Measurements from ENCODE around the gene SELL. TPM values are rescaled to one million over a fixed set of nuclear protein-coding genes. Genes with fewer than 3 reads are reported as not detected.

SELL gene
- total and polyA plus RNA-seq, 2 of the 8 experiments (the other 6 are each of a cell fraction or from before 2014, with no cell fraction given): not detected

DNA sequence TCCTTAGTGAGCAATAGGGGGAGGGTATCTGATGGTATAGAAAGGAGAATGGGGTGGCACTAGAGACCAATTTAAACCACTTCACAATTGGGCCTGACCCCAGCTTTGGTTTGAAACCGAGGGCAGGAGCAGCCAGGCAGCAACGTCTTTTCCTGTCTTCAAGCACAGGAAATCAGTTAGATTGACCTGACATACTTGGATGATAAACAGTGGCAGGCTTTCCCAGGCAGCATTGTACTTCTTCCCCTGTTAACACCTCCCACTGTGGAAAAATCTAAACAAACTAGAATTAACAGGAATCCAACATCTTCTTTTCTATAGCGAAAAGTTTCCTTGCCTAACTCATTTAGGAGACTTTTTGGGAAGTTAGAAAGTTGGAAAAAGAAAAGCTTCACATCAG lies 40.6 kb downstream of the SELL start:
- H3K18ac ChIP-seq (ENCODE audit: extremely low read depth, low read length): no peak overlapping the region
- no peak overlapping the region for H3K4me3 ChIP-seq (ENCODE audit: extremely low read depth in 1 of 4, insufficient read depth in 2 of 4, low read depth in 3 of 4, low read length in 4 of 4)
- no peak overlapping the region for H3K27ac ChIP-seq (ENCODE audit: low read depth, low read length)
- POLR2A ChIA-PET (ENCODE audit: partially characterized antibody): no interaction called here
- no peak overlapping the region for H4K8ac ChIP-seq (ENCODE audit: extremely low read depth, insufficient read depth, low read length)
- H4K5ac ChIP-seq (ENCODE audit: insufficient read length, low read depth, low read length): no peak overlapping the region
- no peak overlapping the region for H3K23ac ChIP-seq (ENCODE audit: insufficient read length)
- H3K14ac ChIP-seq (ENCODE audit: insufficient read length): no peak overlapping the region
- H3K4me2 ChIP-seq (ENCODE audit: insufficient read depth in 1 of 2, low read depth in 2 of 2, low read length in 2 of 2): no peak overlapping the region
- no peaks in the 10 kb centered on the region for H4K20me1 ChIP-seq (replicated peaks in 1 of 2; ENCODE audit: control insufficient read depth in 1 of 2, insufficient read depth in 2 of 2, low read length in 2 of 2)
- H3K4me1 ChIP-seq (replicated peaks in 1 of 4; ENCODE audit: control insufficient read depth in 3 of 4, insufficient read depth in 4 of 4, low read length in 3 of 4): 0 out of 7 replicates have a peak, but pooled peaks cover 0 to 2% (median 0%) of the 10 kb centered on the region in 4 experiments
- H2AK5ac ChIP-seq (ENCODE audit: low read depth, low read length): no peak overlapping the region
- H3K56ac ChIP-seq (replicated peaks; ENCODE audit: insufficient read length, low read depth, low read length): no peak overlapping the region
- no peak overlapping the region for H2BK12ac ChIP-seq (ENCODE audit: low read depth, low read length)
- no peaks in the 10 kb centered on the region for H3K79me2 ChIP-seq (ENCODE audit: control insufficient read depth in 1 of 2, insufficient read depth in 2 of 2, low read length in 2 of 2)
- H2AFZ ChIP-seq (ENCODE audit: low read length): no peak overlapping the region
- FAIRE-seq (no peak), DNase-seq (ENCODE audit: low read depth in 1 of 2, low spot score in 2 of 2) (no peak)
- no peaks in the 10 kb centered on the region for H3K79me1 ChIP-seq (ENCODE audit: low read depth, low read length)
- H4K91ac ChIP-seq (replicated peaks; ENCODE audit: insufficient read length, low read length): no peak overlapping the region
- no peaks in the 10 kb centered on the region for H3K36me3 ChIP-seq (ENCODE audit: control insufficient read depth in 2 of 4, insufficient read depth in 4 of 4, low read length in 3 of 4)
- H3K23me2 ChIP-seq (ENCODE audit: low read depth, low read length): no peaks in the 10 kb centered on the region
- H2BK20ac ChIP-seq (ENCODE audit: low read length): no peak overlapping the region
- no peaks in the 10 kb centered on the region for H3K9me3 ChIP-seq (ENCODE audit: insufficient read depth in 2 of 2, low read depth in 1 of 2, low read length in 1 of 2)
- no peak overlapping the region for H3K4ac ChIP-seq (replicated peaks; ENCODE audit: insufficient read length, low read depth, low read length)
- no peak overlapping the region for H2BK15ac ChIP-seq (ENCODE audit: low read length)
- H3K9ac ChIP-seq (replicated peaks in 1 of 4; ENCODE audit: extremely low read depth in 1 of 4, low read depth in 3 of 4, low read length in 3 of 4): no peak overlapping the region
- CTCF ChIA-PET (ENCODE audit: partially characterized antibody): no interaction called here
- H2BK120ac ChIP-seq (replicated peaks; ENCODE audit: low read depth, low read length): no peak overlapping the region
- H3K27me3 ChIP-seq (replicated peaks in 1 of 4; ENCODE audit: control insufficient read depth in 3 of 4, extremely low read depth in 1 of 4, insufficient read depth in 3 of 4, low read length in 3 of 4): no peaks in the 10 kb centered on the region; a peak in 1 of 7 replicates
- 81% methylated on average over 3 of the region's 3 CpGs; no CpG with 5 or more reads in 1 of the 2 experiments for WGBS, 2 experiments (ENCODE audit: extremely low coverage in 1 of 2, insufficient coverage in 1 of 2, insufficient read length in 1 of 2, insufficient replicate concordance in 2 of 2, low coverage in 1 of 2, low lambda C conversion rate in 2 of 2, missing lambda C conversion rate in 1 of 2)
- no peak overlapping the region for H2BK5ac ChIP-seq (ENCODE audit: low read depth, low read length)
- TF ChIP-seq CHD2 (IDR thresholded peaks at IDR 0.05; ENCODE audit: low read length) (no peak), SP4 (IDR thresholded peaks at IDR 0.05; ENCODE audit: low read length) (no peak), EZH2 (IDR thresholded peaks at IDR 0.05; ENCODE audit: low read depth, low read length, severe bottlenecking) (no peak), CEBPB (IDR thresholded peaks at IDR 0.05; ENCODE audit: low read depth, low read length) (no peak), CBX5 (IDR thresholded peaks at IDR 0.05; ENCODE audit: low read depth, low read length) (no peak), SIX5 (IDR thresholded peaks at IDR 0.05; ENCODE audit: low read depth, low read length) (no peak), SP1 (IDR thresholded peaks at IDR 0.05; ENCODE audit: low read depth, low read length) (no peak), RAD21 (IDR thresholded peaks at IDR 0.05 in 1 of 2, conservative IDR thresholded peaks at IDR 0.05 in 1 of 2; ENCODE audit: low read depth in 2 of 2, low read length in 2 of 2) (no peak), SRF (IDR thresholded peaks at IDR 0.05; ENCODE audit: low read depth, low read length) (no peak), SIRT6 (IDR thresholded peaks at IDR 0.05; ENCODE audit: low read length) (no peak), TCF12 (IDR thresholded peaks at IDR 0.05; ENCODE audit: low read depth, low read length) (no peak), MAFK (IDR thresholded peaks at IDR 0.05; ENCODE audit: low read depth, low read length) (no peak)
- TF ChIP-seq, protein P1, sequence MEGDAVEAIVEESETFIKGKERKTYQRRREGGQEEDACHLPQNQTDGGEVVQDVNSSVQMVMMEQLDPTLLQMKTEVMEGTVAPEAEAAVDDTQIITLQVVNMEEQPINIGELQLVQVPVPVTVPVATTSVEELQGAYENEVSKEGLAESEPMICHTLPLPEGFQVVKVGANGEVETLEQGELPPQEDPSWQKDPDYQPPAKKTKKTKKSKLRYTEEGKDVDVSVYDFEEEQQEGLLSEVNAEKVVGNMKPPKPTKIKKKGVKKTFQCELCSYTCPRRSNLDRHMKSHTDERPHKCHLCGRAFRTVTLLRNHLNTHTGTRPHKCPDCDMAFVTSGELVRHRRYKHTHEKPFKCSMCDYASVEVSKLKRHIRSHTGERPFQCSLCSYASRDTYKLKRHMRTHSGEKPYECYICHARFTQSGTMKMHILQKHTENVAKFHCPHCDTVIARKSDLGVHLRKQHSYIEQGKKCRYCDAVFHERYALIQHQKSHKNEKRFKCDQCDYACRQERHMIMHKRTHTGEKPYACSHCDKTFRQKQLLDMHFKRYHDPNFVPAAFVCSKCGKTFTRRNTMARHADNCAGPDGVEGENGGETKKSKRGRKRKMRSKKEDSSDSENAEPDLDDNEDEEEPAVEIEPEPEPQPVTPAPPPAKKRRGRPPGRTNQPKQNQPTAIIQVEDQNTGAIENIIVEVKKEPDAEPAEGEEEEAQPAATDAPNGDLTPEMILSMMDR (IDR thresholded peaks at IDR 0.05; ENCODE audit: control extremely low read depth in 1 of 3, insufficient read depth in 1 of 3, low read depth in 1 of 3, low read length in 3 of 3): no peak

Measured in H1 (cell line).